GM21360 (cell line): ENCODE data around the gene UNC13D.
"Not testable (repeated sequence)": the region's sequence is repeated elsewhere in the genome, so short reads cannot be mapped to it uniquely, and the experiment has no call there.

Source experiments
- ATAC-seq: cut with Tn5 transposase; IDR thresholded peaks from one replicate; pipeline ENCODE4 v1.9.1; 2021; ENCODE audit warnings: mild to moderate bottlenecking, moderate library complexity; ENCODE audit not compliant: unreplicated experiment

The UNC13D gene

GRCh38 chr17:75875182-75875939 lies 31.2 kb upstream of the UNC13D start:
- no peak for ATAC-seq

DNA sequence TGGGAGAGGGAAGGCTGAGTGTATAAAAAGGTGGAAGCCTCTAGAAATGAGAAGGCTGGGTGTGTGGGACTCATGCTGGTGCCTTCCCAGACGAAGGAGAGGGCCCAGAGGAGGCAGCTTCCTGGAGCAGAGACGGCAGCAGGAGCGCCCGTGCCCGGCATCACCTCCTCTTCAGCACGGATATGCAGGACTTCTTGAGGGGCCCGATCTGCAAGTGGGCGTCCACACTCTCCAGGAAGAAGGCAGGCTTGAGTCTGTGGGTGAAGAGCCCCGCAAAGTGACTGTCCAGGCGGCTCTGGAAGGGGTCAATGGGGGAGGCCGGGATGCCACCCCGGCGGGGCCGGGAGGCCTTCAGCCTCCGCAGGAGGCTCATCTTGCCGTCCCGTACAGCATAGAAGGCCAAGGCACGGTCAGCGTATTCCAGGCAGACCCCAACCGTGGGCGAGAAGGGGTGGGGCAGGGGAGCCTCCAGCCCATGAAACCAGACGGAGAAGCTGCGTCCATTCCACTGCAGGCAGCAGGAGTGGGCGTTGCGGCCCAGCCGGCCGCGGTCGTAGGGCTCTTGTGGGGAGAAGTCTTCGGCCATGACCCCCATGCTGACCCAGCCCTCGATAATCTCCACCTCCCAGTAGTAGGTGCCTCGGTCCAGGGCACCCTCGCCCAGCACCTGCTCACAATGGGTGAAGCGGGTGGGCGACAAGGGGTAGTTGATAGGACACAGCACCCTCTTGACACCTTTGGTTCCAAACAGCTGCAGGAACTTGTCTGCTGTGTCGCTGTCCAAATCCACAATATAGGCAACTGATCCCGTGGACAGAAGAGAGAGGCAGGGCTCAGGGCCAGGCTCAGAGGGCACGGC lies 30.3 kb upstream of the UNC13D start:
- ATAC-seq, result no peak

GRCh38 chr17:75873587-75874322 lies 29.6 kb upstream of the UNC13D start:
- ATAC-seq, result no peak

DNA sequence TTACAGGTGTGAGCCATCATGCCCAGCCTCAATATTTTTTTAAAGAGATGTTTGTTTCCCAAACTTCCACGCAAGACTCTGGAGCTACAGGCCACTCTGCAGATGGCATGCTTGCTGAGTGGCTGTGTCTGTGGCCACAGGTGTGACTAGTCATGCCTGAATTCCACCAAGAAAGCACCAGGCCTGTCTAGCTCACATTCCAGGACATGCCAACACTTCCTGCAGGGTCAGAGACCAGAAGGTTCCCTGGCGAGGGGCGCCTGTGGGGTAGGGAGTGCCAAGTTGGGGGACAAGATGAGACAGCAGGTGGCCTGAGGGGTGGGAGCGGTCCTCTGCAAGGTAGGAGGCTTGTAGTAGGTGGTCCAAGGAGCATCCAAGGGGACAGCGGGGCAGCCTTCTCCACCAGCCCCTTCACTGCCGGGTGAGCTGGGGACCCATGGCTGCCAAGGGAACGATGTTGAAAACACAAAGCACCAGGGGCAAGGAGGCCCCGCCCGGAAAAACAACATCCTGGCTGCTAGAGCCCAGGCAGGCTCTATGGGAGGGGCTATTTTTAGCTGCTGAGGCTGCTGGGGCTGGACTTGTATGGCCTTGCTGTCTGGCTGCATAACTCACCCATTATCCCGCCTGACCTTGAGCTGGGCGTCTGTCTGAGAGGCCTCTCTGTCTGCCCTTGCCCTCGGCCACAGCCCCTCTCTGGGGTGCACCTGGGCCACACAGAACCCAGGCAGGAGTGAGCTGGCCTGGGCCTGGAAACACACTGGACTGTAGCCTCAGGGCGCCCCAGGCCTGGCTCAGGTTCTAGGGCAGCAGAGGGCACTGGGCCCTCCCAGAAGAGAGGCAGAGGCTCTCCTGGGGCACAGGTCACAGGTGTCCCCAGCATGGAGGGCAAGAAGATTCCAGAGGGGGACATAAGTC lies 28.5 kb upstream of the UNC13D start:
- no peak for ATAC-seq

DNA sequence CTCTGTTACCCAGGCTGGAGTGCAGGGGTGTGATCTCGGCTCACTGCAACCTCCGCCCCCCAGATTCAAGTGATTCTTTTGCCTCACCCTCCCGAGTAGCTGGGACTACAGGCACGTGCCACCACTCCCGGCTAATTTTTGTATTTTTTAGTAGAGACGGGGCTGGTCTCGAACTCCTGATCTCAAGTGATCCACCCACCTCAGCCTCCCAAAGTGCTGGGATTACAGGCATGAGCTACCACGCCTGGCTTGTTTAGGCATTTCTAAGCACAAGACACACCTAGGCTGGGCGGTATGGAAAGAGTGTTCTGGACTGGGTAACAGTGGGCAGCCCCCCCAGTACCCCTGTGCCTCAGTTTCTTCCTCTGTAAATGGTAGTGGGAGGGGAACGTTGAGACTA lies 26.0 kb upstream of the UNC13D start:
- not testable (repeated sequence) for ATAC-seq

DNA sequence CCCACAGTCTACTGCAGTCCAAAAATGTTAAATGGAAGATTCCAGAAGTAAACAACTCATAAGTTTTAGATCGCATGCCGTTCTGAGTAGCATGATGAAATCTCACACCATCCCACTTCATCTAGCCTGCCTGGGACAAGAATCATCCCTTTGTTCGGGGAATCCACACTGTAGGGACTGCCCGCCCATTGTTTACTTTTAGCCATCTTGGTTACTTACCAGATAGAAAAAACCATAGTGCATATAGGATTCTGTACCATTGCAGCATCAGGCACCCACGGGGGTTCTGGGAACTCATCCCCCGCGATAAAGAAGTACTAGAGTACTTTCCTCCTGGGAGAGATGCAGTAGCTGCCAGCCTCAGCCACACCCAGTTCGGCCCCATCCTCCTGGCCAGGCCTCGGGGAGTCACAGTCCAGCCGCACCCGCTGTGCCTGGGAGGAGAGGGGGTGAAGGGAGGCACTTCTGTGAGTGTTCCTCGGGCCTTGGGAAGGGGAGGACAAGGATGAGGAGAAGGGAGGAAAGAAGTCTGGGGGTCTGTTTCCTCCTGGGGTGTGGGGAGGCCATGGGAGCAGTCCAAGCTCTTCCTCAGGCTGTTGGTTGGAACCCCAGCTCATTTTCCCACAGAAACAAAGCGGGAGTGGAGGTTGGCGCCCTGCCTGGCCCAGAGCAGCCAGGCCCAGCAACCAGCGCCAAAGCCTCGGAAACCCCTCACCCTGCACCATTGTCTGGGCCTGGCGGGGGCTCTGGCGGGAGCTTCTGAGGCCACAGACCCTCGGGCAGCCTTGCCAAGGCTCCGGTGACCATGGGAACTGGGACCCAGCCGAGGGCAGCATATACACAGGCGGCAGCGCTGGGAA lies 25.3 kb upstream of the UNC13D start:
- ATAC-seq, result no peak

GRCh38 chr17:75868730-75869281 lies 24.6 kb upstream of the UNC13D start:
- ATAC-seq, result not testable (repeated sequence)

DNA sequence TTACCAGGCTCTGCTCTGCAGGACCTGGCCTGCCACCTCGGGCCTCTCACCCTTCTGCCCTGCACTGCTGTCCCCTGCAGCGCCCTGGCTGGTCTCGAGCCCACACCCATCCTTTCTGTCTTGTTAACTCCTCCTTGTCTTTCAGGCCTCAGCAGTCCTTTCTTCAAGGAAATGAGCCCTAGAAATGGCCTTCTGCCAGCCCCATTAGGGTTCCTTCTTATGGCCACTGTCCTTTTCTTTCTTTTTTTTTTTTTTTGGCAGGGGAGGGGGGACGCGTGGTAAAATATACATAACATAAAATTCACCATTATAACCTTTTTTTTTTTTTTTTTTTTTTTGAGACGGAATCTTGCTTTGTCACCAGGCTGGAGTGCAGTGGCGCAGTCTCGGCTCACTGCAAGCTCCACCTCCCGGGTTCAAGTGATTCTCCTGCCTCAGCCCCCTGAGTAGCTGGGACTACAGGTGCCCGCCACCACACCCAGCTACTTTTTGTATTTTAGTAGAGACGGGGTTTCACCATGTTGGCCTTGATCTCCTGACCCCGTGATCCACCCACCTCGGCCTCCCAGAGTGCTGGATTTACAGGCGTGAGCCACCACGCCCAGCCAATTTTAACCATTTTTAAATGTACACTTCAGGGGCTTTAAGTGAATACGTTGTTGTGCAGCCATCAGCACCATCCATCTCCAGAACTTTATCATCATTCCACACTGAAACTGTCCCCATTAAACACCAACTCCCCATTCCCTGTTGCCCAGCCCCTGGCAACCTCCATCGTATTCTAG lies 21.4 kb upstream of the UNC13D start:
- ATAC-seq, result not testable (repeated sequence)

DNA sequence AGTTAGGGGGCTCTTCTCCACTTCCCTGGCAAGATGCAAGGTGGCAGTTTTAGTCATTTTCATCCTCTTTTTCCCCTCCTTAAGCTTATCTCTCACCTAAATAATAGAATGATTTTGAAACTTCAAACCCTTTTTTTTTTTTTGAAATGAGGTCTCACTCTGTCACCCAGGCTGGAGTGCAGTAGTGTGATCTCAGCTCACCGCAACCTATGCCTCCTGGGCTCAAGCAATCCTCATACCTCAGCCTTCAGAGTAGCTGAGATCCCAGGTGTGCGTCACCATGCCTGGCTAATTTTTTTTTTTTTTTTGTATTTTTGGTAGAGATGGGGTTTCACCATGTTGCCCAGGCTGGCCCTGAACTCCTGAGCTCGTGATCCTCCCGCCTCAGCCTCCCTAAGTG lies 20.7 kb upstream of the UNC13D start:
- ATAC-seq, result peak; percentile 10

DNA sequence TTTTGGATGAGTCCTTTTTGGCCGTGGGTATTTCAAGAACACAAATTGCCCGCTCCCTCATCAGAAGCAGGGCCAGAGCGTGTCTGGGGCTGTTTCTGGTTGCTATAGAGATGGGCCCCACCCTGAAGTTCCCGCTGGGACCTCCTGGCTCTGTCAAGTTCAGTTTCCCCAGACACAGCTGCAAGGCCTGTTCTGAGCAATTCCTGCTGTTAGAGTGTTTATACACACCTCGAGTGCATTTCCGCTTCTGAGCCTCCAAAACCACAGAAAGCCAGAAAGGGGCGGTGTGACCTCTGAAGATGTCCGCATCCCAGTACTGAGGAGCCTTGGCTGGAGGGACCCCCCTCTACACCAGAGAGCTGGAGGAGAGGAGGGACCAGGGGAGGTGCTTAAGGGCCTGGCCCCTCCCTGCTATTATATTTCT lies 20.3 kb upstream of the UNC13D start:
- ATAC-seq, result peak; percentile 78

DNA sequence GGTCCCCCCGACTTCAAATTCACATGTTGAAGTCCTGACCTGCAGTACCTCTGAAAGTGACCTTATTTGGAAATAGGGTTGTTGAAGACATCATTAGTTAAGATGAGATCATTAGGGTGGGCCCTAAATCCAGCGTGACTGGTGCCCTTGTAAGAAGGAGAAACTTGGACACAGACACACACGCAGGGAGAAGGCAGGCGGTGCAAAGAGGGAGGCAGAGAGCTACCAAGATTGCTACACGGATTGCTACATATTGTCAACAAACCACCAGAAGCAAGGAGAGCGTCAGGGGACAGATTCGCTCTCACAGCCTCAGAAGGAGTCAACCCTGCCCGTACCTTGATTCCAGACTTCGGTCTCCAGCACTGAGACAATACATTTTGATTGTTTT lies 17.7 kb upstream of the UNC13D start:
- no peak for ATAC-seq

- not testable (repeated sequence) for ATAC-seq
Measured at GRCh38 chr17:75859358-75859757, 15.2 kb upstream of the UNC13D start.

- ATAC-seq, result no peak
Measured at GRCh38 chr17:75856062-75856756, 12.0 kb upstream of the UNC13D start.

- ATAC-seq, result peak; percentile 86
Measured at GRCh38 chr17:75855310-75856061, 11.3 kb upstream of the UNC13D start, which contains the start of gene WBP2. Gene WBP2, minus strand, starts transcription at chr17:75855335. Its CDS starts 38 bp downstream, at chr17:75855297.

- ATAC-seq, result no peak
Measured at GRCh38 chr17:75854881-75855309, 10.7 kb upstream of the UNC13D start.

DNA sequence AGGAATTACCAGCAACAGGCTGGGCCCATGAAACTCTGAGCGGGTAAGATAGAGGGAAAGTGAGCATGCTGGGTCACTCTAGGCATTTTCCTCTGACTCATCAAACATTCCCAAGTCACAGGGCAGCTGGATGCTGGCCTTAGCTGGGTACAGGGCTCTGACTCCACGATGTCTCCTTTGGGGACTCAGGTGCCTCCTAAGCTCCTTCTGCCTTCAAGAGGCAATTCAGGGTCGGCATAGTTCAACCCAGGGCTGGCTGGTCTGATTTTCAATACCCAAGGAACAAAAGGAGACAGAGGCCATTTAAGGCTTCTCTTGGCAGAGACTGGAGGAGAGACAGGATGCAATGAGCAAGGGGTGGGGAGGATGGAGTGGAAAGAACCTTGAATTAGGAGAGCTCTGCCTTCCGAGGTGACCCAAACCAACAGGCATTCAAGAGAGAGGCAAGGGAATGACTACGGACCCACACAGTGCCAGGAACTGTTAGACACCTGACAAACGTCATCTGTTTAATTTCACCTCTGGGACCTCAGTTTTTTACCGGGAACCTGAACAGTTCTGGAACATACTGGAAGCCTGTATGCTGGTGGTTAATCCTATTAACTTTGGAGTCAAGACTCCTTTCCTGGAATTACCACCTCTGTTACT lies 10.0 kb upstream of the UNC13D start:
- no peak for ATAC-seq
